Astrocyte (in vitro differentiated cells and primary cell): Measurements from ENCODE around the gene KHDC1. TPM values are rescaled to one million over a fixed set of nuclear protein-coding genes. Genes with fewer than 3 reads are reported as not detected.

ENCODE experiments used
- DNase-seq: peaks from one replicate; pipeline ENCODE4 v3.0.0-alpha.2; 2010; ENCODE audit warnings: low read depth
- FAIRE-seq: peaks from 2 replicates; lab custom pipeline; 2011; peaks lifted over from hg19 to GRCh38; lab: Jason Lieb, UNC
- H2AFZ ChIP-seq: 2 replicates; pipeline ENCODE4 v1.6.0; 2012; ENCODE audit warnings: low read depth, low read length, inconsistent platforms
- H3K27ac ChIP-seq: 2 replicates; pipeline ENCODE4 v1.5.1; 2011; ENCODE audit warnings: low read depth, low read length, inconsistent platforms
- H3K27me3 ChIP-seq: 2 replicates; pipeline ENCODE4 v1.6.0; 2011; ENCODE audit warnings: low read length, inconsistent platforms; ENCODE audit not compliant: insufficient read depth
- H3K36me3 ChIP-seq: 2 replicates; pipeline ENCODE4 v1.5.1; 2011; ENCODE audit warnings: low read length, inconsistent platforms; ENCODE audit not compliant: insufficient read depth
- H3K4me1 ChIP-seq: 2 replicates; pipeline ENCODE4 v1.5.1; 2011; ENCODE audit warnings: low read length, inconsistent platforms; ENCODE audit not compliant: insufficient read depth
- H3K4me2 ChIP-seq: 2 replicates; pipeline ENCODE4 v1.6.0; 2012; ENCODE audit warnings: low read length, inconsistent platforms
- H3K4me3 ChIP-seq: 2 replicates; pipeline ENCODE4 v1.5.1; 2011; ENCODE audit warnings: low read depth, mild to moderate bottlenecking, low read length, inconsistent platforms; ENCODE audit not compliant: insufficient read depth
- H3K79me2 ChIP-seq: 2 replicates; pipeline ENCODE4 v1.6.0; 2012; ENCODE audit warnings: mild to moderate bottlenecking, low read length, inconsistent platforms; ENCODE audit not compliant: insufficient read depth
- H3K9ac ChIP-seq: 2 replicates; pipeline ENCODE4 v1.6.0; 2012; ENCODE audit warnings: mild to moderate bottlenecking, low read length, inconsistent platforms
- H3K9me3 ChIP-seq: 2 replicates; pipeline ENCODE4 v1.5.1; 2012; ENCODE audit warnings: low read depth, mild to moderate bottlenecking, low read length, inconsistent platforms; ENCODE audit not compliant: insufficient read depth
- H4K20me1 ChIP-seq: 2 replicates; pipeline ENCODE4 v1.6.0; 2012; ENCODE audit warnings: low read length, inconsistent platforms; ENCODE audit not compliant: insufficient read depth
- H3K27ac Mint-ChIP-seq: one replicate; pipeline ENCODE4 v1.8.0; 2021; ENCODE audit warnings: mild to moderate bottlenecking, mixed read lengths; ENCODE audit not compliant: unreplicated experiment
- H3K27me3 Mint-ChIP-seq: one replicate; pipeline ENCODE4 v1.8.0; 2021; ENCODE audit warnings: low read depth, mixed read lengths; ENCODE audit not compliant: unreplicated experiment
- H3K36me3 Mint-ChIP-seq: one replicate; pipeline ENCODE4 v1.8.0; 2021; ENCODE audit warnings: low read depth, mixed read lengths; ENCODE audit not compliant: unreplicated experiment
- H3K4me1 Mint-ChIP-seq: one replicate; pipeline ENCODE4 v1.8.0; 2021; ENCODE audit warnings: low read depth, mixed read lengths; ENCODE audit not compliant: unreplicated experiment
- H3K4me3 Mint-ChIP-seq: one replicate; pipeline ENCODE4 v1.8.0; 2021; ENCODE audit warnings: mild to moderate bottlenecking, moderate library complexity, mixed read lengths; ENCODE audit not compliant: unreplicated experiment
- H3K9me3 Mint-ChIP-seq: one replicate; pipeline ENCODE4 v1.8.0; 2021; ENCODE audit warnings: mild to moderate bottlenecking, mixed read lengths; ENCODE audit not compliant: unreplicated experiment
- CTCF ChIP-seq: IDR thresholded peaks from 2 replicates; pipeline ENCODE4 v1.5.1; 2011; ENCODE audit warnings: low read depth, mild to moderate bottlenecking, inconsistent platforms, low read length, moderate library complexity; ENCODE audit not compliant: insufficient read depth
- EZH2 ChIP-seq: IDR thresholded peaks from 2 replicates; pipeline ENCODE4 v1.6.1; 2012; ENCODE audit warnings: mild to moderate bottlenecking, low read length, inconsistent platforms; ENCODE audit not compliant: insufficient read depth
- total RNA-seq: library from RNA; stranded (reverse); gene quantifications from 2 replicates; pipeline ENCODE4 v1.2.1, GENCODE V29; 2021

The KHDC1 gene
- total RNA-seq, 1 donor from 2014 or later: 2.9 TPM

- H3K79me2 ChIP-seq: no peaks in the 10 kb centered on the region
- Mint-ChIP-seq H3K27ac (no peak overlapping the region), H3K4me3 (no peak overlapping the region), H3K36me3 (no peaks in the 10 kb centered on the region), H3K4me1 (no peaks in the 10 kb centered on the region), H3K9me3 (no peaks in the 10 kb centered on the region), H3K27me3 (no peaks in the 10 kb centered on the region)
- H3K4me1 ChIP-seq: no peaks in the 10 kb centered on the region
- DNase-seq: no peak
- no peak for TF ChIP-seq EZH2
- H3K36me3 ChIP-seq: no peaks in the 10 kb centered on the region
- H3K27me3 ChIP-seq: no peaks in the 10 kb centered on the region
- no peaks in the 10 kb centered on the region for H4K20me1 ChIP-seq
- no peaks in the 10 kb centered on the region for H3K9me3 ChIP-seq
- no peak overlapping the region for H3K4me2 ChIP-seq
- H3K27ac ChIP-seq: no peak overlapping the region
- no peak overlapping the region for H2AFZ ChIP-seq
- no peak overlapping the region for H3K4me3 ChIP-seq
- no peak for FAIRE-seq
- H3K9ac ChIP-seq: no peak overlapping the region
These were observed 31.0 kb downstream of the KHDC1 start for GRCh38 chr6:73231986-73232391.

GRCh38 chr6:73227606-73228255, 35.3 kb downstream of the KHDC1 start:
- no peak overlapping the region for H3K4me3 ChIP-seq
- H3K4me1 ChIP-seq: no peaks in the 10 kb centered on the region
- H3K27me3 Mint-ChIP-seq: no peaks in the 10 kb centered on the region
- H3K4me3 Mint-ChIP-seq: no peak overlapping the region
- no peak overlapping the region for H3K27ac ChIP-seq
- H2AFZ ChIP-seq: no peak overlapping the region
- no peaks in the 10 kb centered on the region for H3K79me2 ChIP-seq
- no peaks in the 10 kb centered on the region for H3K9me3 ChIP-seq
- no peaks in the 10 kb centered on the region for H3K4me1 Mint-ChIP-seq
- H3K4me2 ChIP-seq: no peak overlapping the region
- no peak overlapping the region for H3K9ac ChIP-seq
- H3K36me3 Mint-ChIP-seq: no peaks in the 10 kb centered on the region
- no peaks in the 10 kb centered on the region for H4K20me1 ChIP-seq
- H3K9me3 Mint-ChIP-seq: peaks cover 10% of the 10 kb centered on the region
- no peaks in the 10 kb centered on the region for H3K27me3 ChIP-seq
- H3K27ac Mint-ChIP-seq: no peak overlapping the region
- no peaks in the 10 kb centered on the region for H3K36me3 ChIP-seq
- FAIRE-seq (no peak), DNase-seq (no peak)
- TF ChIP-seq CTCF: no peak
- TF ChIP-seq EZH2: no peak

DNA sequence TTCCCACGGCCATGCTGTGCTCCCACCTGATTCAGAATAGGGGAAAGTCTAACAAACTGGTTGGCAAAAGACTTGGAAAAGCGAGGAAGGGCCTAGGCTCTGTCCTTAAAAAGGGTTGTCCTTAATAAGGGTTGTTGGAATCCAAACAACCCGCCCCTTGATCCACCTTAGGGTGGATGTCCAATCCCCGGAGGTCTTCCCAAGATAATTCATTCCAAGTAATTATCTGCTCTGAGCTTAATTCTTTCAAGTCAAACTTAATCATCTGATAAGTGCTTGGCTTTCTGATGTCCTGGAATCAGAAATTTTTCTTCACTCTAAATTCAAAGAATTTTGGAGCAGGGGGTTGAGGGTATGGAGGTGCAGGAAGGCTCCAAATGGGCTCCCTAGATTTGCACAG, 37.6 kb downstream of the KHDC1 start, which contains the start of gene KHDC1L:
TSS of gene KHDC1L (minus strand) at position 101 of the 400 bp plus-strand sequence. CDS start at position 13, 88 bp downstream.
- no peak for FAIRE-seq
- Histone ChIP-seq H3K27ac (no peak within 1 kb of the TSS), H3K9me3 (no peaks in the 10 kb centered on the region), H4K20me1 (no peaks in the 10 kb centered on the region), H3K4me1 (no peaks in the 10 kb centered on the region), H3K4me3 (no peak within 1 kb of the TSS), H3K27me3 (no peaks in the 10 kb centered on the region), H3K79me2 (no peaks in the 10 kb centered on the region), H3K9ac (no peak within 1 kb of the TSS), H3K4me2 (no peak within 1 kb of the TSS), H2AFZ (no peak within 1 kb of the TSS), H3K36me3 (no peaks in the 10 kb centered on the region)
- DNase-seq: no peak
- TF ChIP-seq EZH2: no peak
- TF ChIP-seq CTCF: no peak
- Mint-ChIP-seq H3K27ac (no peak within 1 kb of the TSS), H3K4me1 (no peaks in the 10 kb centered on the region), H3K4me3 (no peak within 1 kb of the TSS), H3K36me3 (no peaks in the 10 kb centered on the region), H3K27me3 (no peaks in the 10 kb centered on the region), H3K9me3 (peaks cover 10% of the 10 kb centered on the region)
